ENCODE data around the gene DLG2. TPM values are rescaled to one million over a fixed set of nuclear protein-coding genes. Genes with fewer than 3 reads are reported as not detected.

Gene DLG2
- total RNA-seq, 2 experiments from 2014 or later = 2.0 to 2.1 TPM

DNA sequence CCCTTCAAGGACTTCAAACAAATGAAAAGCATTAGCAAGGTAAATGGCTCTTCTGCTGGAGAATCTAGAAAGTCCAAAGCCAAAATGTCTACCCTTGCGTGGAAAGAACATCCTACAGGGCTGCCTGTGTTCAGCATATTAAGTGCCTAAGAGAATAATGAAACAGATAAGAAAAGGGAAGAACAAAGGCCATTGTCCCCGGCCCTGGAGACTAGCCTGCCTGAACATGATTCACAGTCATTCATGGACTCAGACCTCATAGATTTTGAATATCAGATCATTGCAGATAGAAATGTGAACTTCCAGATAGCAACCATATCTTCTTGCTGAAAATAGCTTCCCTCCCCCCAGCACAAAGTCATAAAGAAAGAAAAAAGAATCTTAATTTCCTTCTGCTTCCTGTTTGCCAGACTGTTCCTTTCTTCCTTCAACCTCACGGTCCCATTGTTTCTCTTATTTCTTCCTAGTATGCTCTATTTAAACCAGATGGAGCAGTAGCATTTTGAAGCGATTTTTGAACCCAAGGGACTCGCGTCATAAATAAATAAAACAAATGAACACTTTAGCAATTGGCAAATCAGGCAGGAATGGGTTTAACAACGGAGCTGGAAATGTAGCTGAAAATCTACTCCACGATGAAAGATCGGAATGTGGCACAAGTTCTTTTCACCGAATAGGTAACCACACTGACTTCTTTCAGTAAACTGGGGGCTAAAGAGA lies 1932.8 kb downstream of the DLG2 start:
- Histone ChIP-seq H3K36me3 (ENCODE audit: insufficient read depth, low read length) (no peaks in the 10 kb centered on the region), H3K27ac (ENCODE audit: low read depth in 1 of 2, low read length in 2 of 2) (no peak overlapping the region), H3K4me3 (ENCODE audit: low read length) (no peak overlapping the region), H3K4me1 (ENCODE audit: insufficient read depth, low read length) (no peaks in the 10 kb centered on the region), H3K27me3 (ENCODE audit: control insufficient read depth in 1 of 2, insufficient read depth in 2 of 2, low read length in 2 of 2) (no peaks in the 10 kb centered on the region), H3K9me3 (ENCODE audit: control insufficient read depth in 1 of 2, insufficient read depth in 1 of 2, low read length in 2 of 2) (no peaks in the 10 kb centered on the region)
- intact Hi-C loops (cut with DNase I, micrococcal nuclease) = no loop called here
- Mint-ChIP-seq H3K4me3 (no peak overlapping the region), H3K4me1 (ENCODE audit: low read depth) (no peaks in the 10 kb centered on the region), H3K27me3 (no peaks in the 10 kb centered on the region), H3K27ac (no peak overlapping the region), H3K36me3 (ENCODE audit: low read depth) (no peaks in the 10 kb centered on the region), H3K9me3 (no peaks in the 10 kb centered on the region)
- TF ChIP-seq, protein P1, sequence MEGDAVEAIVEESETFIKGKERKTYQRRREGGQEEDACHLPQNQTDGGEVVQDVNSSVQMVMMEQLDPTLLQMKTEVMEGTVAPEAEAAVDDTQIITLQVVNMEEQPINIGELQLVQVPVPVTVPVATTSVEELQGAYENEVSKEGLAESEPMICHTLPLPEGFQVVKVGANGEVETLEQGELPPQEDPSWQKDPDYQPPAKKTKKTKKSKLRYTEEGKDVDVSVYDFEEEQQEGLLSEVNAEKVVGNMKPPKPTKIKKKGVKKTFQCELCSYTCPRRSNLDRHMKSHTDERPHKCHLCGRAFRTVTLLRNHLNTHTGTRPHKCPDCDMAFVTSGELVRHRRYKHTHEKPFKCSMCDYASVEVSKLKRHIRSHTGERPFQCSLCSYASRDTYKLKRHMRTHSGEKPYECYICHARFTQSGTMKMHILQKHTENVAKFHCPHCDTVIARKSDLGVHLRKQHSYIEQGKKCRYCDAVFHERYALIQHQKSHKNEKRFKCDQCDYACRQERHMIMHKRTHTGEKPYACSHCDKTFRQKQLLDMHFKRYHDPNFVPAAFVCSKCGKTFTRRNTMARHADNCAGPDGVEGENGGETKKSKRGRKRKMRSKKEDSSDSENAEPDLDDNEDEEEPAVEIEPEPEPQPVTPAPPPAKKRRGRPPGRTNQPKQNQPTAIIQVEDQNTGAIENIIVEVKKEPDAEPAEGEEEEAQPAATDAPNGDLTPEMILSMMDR (IDR thresholded peaks at IDR 0.05) = no peak
- CTCF ChIA-PET = no interaction called here
- POLR2A ChIA-PET = no interaction called here
- DNase-seq = no peak
- ATAC-seq (ENCODE audit: poor library complexity) = no peak

DNA sequence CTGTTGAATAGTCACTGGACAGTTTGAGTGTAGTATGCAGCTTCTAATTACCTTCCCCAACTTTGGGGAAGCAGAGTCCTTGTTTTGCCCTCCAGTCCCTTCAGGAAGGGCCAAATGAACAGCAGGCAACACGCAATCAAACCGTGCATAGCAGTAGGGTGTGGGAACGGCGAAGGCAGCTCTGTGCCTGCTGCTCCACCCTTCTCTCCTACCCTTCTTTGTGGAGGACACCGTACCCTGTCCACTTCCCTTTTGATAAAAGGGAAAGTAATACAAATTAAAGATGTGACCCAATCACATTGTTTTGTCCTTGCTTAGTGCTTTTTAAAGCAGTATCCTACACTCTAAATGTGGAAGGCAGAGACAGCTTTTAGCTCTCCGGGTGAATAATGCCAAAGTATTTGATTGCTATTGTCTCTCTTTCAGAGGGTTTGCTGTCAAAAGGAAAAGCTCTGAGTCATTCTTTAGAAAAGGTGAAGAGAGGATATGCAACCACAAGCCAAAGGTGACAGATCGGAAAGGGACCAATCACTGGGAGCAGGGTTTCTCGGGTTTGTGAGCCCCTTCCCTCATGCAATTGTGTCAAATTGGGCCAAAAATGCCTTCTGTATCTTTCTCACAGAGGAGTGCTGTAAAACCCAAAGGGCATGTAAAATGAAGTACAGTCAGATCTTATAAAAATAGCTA lies 1933.7 kb downstream of the DLG2 start:
- Mint-ChIP-seq H3K4me1 (ENCODE audit: low read depth) (no peaks in the 10 kb centered on the region), H3K9me3 (no peaks in the 10 kb centered on the region), H3K27ac (no peak overlapping the region), H3K36me3 (ENCODE audit: low read depth) (no peaks in the 10 kb centered on the region), H3K27me3 (no peaks in the 10 kb centered on the region), H3K4me3 (no peak overlapping the region)
- ATAC-seq (ENCODE audit: poor library complexity) (no peak), DNase-seq (no peak)
- Histone ChIP-seq H3K4me1 (ENCODE audit: insufficient read depth, low read length) (no peaks in the 10 kb centered on the region), H3K4me3 (ENCODE audit: low read length) (no peak overlapping the region), H3K36me3 (ENCODE audit: insufficient read depth, low read length) (no peaks in the 10 kb centered on the region), H3K27me3 (ENCODE audit: control insufficient read depth in 1 of 2, insufficient read depth in 2 of 2, low read length in 2 of 2) (no peaks in the 10 kb centered on the region), H3K9me3 (ENCODE audit: control insufficient read depth in 1 of 2, insufficient read depth in 1 of 2, low read length in 2 of 2) (no peaks in the 10 kb centered on the region), H3K27ac (ENCODE audit: low read depth in 1 of 2, low read length in 2 of 2) (no peak overlapping the region)
- intact Hi-C loops (cut with DNase I, micrococcal nuclease) = no loop called here
- ChIA-PET POLR2A (no interaction called here), CTCF (no interaction called here)
- TF ChIP-seq, protein P1 (IDR thresholded peaks at IDR 0.05) = no peak

DNA sequence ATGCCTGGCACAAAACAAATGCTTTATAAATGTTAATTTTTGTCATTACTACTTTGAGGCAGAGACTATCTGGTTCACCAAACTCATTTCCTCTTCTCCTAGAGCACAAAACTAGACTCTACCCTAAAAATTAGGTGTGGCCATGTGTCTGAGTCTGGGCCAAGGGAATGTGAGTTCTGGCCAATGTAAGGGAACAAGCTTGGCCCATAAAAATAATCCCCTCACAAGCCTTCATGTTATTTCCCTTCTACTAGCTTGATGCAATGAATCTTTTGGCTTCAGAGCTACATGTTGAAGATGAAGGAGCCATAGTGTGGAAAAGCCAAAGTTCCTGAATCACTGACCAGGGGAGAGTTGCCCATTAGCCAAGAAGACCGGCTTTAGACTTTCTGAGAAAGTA lies 1934.5 kb downstream of the DLG2 start:
- no peaks in the 10 kb centered on the region for H3K27me3 Mint-ChIP-seq
- H3K36me3 Mint-ChIP-seq (ENCODE audit: low read depth) = no peaks in the 10 kb centered on the region
- DNase-seq (no peak), ATAC-seq (ENCODE audit: poor library complexity) (no peak)
- H3K27ac Mint-ChIP-seq = no peak overlapping the region
- intact Hi-C loops (cut with DNase I, micrococcal nuclease) = no loop called here
- Histone ChIP-seq H3K9me3 (ENCODE audit: control insufficient read depth in 1 of 2, insufficient read depth in 1 of 2, low read length in 2 of 2) (no peaks in the 10 kb centered on the region), H3K36me3 (ENCODE audit: insufficient read depth, low read length) (no peaks in the 10 kb centered on the region), H3K27ac (ENCODE audit: low read depth in 1 of 2, low read length in 2 of 2) (no peak overlapping the region), H3K4me3 (ENCODE audit: low read length) (no peak overlapping the region), H3K27me3 (ENCODE audit: control insufficient read depth in 1 of 2, insufficient read depth in 2 of 2, low read length in 2 of 2) (no peaks in the 10 kb centered on the region), H3K4me1 (ENCODE audit: insufficient read depth, low read length) (no peaks in the 10 kb centered on the region)
- H3K4me1 Mint-ChIP-seq (ENCODE audit: low read depth) = no peaks in the 10 kb centered on the region
- no peaks in the 10 kb centered on the region for H3K9me3 Mint-ChIP-seq
- ChIA-PET POLR2A (no interaction called here), CTCF (no interaction called here)
- TF ChIP-seq, protein P1 (IDR thresholded peaks at IDR 0.05) = no peak
- no peak overlapping the region for H3K4me3 Mint-ChIP-seq
